HL-60/S4 treated with phorbol 12-myristate 13-acetate at 8.2 ng/mL for 4 days and 3 days (cell line): Measurements from ENCODE around the gene FAM111B.
"Not testable (repeated sequence)": the region's sequence is repeated elsewhere in the genome, so short reads cannot be mapped to it uniquely, and the experiment has no call there.

Source experiments
- in situ Hi-C: fragments of 300-500 bp; cut with MboI; formaldehyde crosslinking; loops from 2 replicates; pipeline ENCODE4 v1.15.0; 2022; ENCODE audit warnings: low sequenced_read_pairs

Gene FAM111B

GRCh38 chr11:59102259-59102765, 4.7 kb upstream of the FAM111B start:
- in situ Hi-C loops = loop anchor here (25.0 kb wide), 1 partner anchor 110 kb away; the partner anchor contains the start of gene MPEG1

- in situ Hi-C loops = loop anchor here (25.0 kb wide), 1 partner anchor 105 kb away; the partner anchor contains the start of gene MPEG1
These were observed 684 bp downstream of the FAM111B start for GRCh38 chr11:59107721-59108120.

DNA sequence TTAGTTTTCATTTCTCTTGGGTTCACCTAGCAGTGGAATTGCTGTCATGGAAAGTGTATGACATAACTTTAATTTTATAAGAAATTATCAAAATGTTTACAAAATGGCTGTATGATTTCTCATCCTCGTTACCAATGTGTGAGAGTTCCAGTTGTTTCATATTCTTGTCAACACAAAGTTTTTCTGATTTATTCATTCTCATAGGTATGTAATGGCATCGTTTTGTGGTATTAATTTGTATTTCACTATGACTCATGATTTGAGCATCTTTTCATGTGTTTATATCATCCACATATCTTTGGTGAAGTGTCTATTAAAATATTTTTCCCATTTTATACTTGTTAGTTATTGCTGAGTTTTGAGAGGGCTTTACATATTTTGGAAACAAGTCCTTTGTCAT, 5.5 kb downstream of the FAM111B start:
- in situ Hi-C loops = loop anchor here (25.0 kb wide), 1 partner anchor 100 kb away; the partner anchor contains the start of gene MPEG1

- in situ Hi-C loops = loop anchor here (25.0 kb wide), 1 partner anchor 98 kb away; the partner anchor contains the start of gene MPEG1
These were observed 7.3 kb downstream of the FAM111B start for GRCh38 chr11:59114344-59114743.

- in situ Hi-C loops = loop anchor here (25.0 kb wide), 1 partner anchor 97 kb away; the partner anchor contains the start of gene MPEG1
These were observed 8.5 kb downstream of the FAM111B start for GRCh38 chr11:59115553-59115952.

DNA sequence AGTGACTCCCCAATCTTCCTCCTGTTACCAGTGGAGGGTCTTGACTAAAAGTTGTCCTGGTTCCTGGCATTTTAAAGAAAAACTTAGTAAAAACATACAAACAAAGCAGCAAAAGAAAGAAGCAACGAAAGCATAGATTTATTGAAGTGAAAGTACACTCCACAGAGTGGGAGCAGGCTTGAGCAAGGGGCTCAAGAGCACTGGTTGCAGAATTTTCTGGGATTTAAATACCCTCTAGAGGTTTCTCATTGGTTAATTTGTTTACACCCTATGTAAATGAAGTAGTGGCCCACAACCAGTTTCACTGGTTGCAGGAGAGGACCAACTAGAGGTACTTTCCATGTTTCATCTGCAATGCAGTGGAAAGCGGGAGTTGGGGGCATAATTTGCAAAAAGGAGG, 10.7 kb downstream of the FAM111B start:
- in situ Hi-C loops = loop anchor here (25.0 kb wide), 1 partner anchor 95 kb away; the partner anchor contains the start of gene MPEG1

DNA sequence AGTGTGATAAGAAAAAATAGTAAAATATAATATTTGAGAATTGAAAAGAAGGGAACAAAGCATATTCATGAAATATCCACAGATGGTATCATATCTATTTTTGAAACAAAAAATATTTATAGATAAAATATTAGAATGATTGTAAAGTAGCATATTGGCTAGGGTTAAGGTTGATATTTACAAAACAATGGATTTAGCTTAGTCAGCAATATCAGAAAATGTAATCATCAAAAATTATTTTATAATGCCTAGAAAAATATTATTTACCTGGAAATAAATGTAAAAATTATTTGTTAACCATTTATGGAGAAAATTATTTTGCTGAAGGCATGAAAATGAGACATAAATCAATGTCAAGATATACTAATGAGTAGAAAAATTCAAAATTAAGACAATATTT, 12.8 kb downstream of the FAM111B start:
- in situ Hi-C loops = loop anchor here (25.0 kb wide), 1 partner anchor 92 kb away; the partner anchor contains the start of gene MPEG1

- in situ Hi-C loops = no loop called here
These were observed 28.8 kb downstream of the FAM111B start for GRCh38 chr11:59135648-59136461.

DNA sequence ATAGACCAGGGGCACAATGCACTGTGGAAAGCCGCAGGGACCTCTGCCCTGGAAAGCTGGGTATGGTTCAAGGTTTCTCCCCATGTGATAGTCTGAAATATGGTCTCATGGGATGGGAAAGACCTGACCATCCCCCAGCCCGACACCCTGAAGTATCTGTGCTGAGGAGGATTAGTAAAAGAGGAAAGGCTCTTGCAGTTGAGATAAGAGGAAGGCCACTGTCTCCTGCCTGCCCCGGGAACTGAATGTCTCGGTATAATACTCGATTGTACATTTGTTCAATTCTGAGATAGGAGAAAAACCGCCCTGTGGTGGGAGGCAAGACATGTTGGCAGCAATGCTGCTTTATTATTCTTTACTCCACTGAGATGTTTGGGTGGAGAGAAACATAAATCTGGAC, 29.5 kb downstream of the FAM111B start:
- in situ Hi-C loops = not testable (repeated sequence)

DNA sequence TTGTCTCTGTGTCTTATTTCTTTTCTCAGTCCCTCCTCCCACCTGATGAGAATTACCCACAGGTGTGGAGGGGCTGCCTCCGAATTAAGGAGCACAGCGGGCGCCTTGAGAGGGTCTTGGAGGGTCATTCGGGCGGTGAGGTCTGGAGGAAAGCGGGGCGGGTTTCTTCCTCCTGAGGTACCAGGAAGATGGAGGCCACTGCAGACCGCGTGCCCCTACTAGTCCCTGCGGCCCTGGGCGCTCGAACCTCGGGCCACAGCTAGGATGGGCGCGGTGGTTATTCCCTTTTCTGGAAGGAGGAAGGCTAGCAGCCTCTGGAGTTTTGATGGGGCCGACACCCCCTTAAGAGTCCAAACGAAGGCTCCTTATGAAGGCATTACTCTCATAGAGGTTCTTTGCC, 30.2 kb downstream of the FAM111B start:
- in situ Hi-C loops = no loop called here

DNA sequence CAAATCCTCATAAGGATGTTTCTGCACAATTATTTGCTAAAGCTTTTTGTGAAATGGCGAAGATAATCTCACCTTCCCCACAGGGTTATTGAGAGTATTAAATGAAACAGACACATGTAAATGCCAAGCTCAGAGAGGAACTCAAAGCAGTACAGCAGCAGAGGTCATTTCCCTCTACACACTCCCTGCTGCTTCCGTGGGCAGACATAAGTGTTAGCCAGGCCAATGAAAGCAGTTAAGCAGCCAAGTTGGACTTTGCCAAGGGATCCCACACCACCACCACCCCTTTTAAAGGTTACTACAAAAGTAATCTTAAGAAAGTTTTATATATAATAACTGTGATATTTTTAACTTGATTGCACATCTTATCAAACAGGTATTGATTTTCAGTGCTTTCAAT, 31.6 kb downstream of the FAM111B start:
- in situ Hi-C loops = no loop called here

GRCh38 chr11:59141191-59141590, 34.2 kb downstream of the FAM111B start:
- in situ Hi-C loops = no loop called here

GRCh38 chr11:59141673-59142460, 34.8 kb downstream of the FAM111B start:
- in situ Hi-C loops = no loop called here

GRCh38 chr11:59142530-59143507, 35.8 kb downstream of the FAM111B start, which contains the start of gene FAM111A:
TSS of gene FAM111A (plus strand) at chr11:59142856. CDS start at chr11:59148873, 6,017 bp downstream.
- in situ Hi-C loops = no loop called here

DNA sequence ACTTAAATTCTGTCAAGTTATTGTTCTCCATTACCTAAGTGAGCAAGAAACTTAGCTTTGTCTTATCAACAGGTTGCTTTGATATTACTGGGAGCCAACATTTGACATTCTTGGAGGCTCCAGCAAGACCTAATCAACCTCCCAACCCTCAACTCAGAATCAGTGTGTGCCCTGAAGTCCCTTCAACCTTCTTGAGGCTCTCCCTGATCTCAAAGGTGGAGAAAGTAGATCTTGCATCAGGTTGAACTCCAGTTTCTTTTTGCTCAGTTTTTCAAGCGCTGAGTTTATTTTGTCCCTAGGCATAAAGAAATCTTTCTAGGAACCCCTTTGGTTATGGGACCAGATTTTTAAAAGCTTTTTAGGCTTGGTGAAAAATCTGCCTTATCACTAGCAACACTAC, 37.1 kb downstream of the FAM111B start:
- in situ Hi-C loops = no loop called here

- in situ Hi-C loops = no loop called here
These were observed 37.7 kb downstream of the FAM111B start for GRCh38 chr11:59144579-59145345.

- in situ Hi-C loops = no loop called here
These were observed 38.5 kb downstream of the FAM111B start for GRCh38 chr11:59145534-59145933.

DNA sequence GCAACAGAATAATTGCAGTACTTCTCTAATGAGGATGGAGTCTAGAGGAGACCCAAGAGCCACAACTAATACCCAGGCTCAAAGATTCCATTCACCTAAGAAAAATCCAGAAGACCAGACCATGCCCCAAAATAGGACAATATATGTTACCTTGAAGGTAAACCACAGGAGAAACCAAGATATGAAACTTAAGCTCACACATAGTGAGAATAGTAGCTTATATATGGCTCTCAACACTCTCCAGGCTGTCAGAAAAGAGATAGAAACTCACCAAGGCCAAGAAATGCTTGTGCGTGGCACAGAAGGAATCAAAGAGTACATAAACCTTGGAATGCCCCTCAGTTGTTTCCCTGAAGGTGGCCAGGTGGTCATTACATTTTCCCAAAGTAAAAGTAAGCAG, 44.7 kb downstream of the FAM111B start:
- in situ Hi-C loops = no loop called here

DNA sequence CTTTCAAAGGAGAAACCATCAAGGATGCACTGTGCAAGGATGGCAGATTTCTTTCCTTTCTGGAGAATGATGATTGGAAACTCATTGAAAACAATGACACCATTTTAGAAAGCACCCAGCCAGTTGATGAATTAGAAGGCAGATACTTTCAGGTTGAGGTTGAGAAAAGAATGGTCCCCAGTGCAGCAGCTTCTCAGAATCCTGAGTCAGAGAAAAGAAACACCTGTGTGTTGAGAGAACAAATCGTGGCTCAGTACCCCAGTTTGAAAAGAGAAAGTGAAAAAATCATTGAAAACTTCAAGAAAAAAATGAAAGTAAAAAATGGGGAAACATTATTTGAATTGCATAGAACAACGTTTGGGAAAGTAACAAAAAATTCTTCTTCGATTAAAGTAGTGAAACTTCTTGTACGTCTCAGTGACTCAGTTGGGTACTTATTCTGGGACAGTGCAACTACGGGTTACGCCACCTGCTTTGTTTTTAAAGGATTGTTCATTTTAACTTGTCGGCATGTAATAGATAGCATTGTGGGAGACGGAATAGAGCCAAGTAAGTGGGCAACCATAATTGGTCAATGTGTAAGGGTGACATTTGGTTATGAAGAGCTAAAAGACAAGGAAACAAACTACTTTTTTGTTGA, 45.4 kb downstream of the FAM111B start:
- in situ Hi-C loops = no loop called here
